HepG2 (cell line): ENCODE results near the gene TNS1. TPM values are rescaled to one million over a fixed set of nuclear protein-coding genes. Genes with fewer than 3 reads are reported as not detected.

ENCODE experiments used
- KDM5A ChIP-seq: fragments of 200-600 bp; sonication (generic); IDR thresholded peaks from 2 replicates; pipeline ENCODE4 v1.7.0; 2018; ENCODE audit warnings: antibody characterized with exemption, mild to moderate bottlenecking, low read length, borderline replicate concordance
- SATB2 ChIP-seq: sonication (generic); formaldehyde crosslinking; IDR thresholded peaks from 2 replicates; pipeline ENCODE4 v1.5.0; 2020; ENCODE audit warnings: missing genetic modification reagents
- SP4 ChIP-seq: sonication (generic); formaldehyde crosslinking; IDR thresholded peaks from 2 replicates; pipeline ENCODE4 v1.8.1; 2023; ENCODE audit warnings: mild to moderate bottlenecking, missing genetic modification reagents
- ZNF839 ChIP-seq: sonication (generic); formaldehyde crosslinking; IDR thresholded peaks from 2 replicates; pipeline ENCODE4 v1.4.0; 2020; ENCODE audit warnings: missing genetic modification reagents, mild to moderate bottlenecking, borderline replicate concordance
- polyA plus RNA-seq, 8 experiments: library from polyadenylated mRNA; depleted of rRNA in 3 of 8; stranded (reverse) in 7 of 8; unstranded in 1 of 8; fragments of >200 nt; fragmentation: Illumina TruSeq in 4 of 8; extraction: Trizol in 4 of 8; gene quantifications; 2 replicates each; pipeline versions ENCODE4 v1.2.1 to v1.2.3, GENCODE V29; 2011 to 2016; ENCODE audit warnings: low read depth in 4 of 8, missing spikeins in 1 of 8, mixed read lengths in 1 of 8; ENCODE audit not compliant: insufficient read depth in 1 of 8
- total RNA-seq, 5 experiments: library from RNA; depleted of rRNA; stranded (reverse); fragments of >200 nt; fragmentation: Illumina TruSeq; extraction: Trizol; gene quantifications; 2 replicates each; pipeline ENCODE4 v1.2.3, GENCODE V29; 2016; ENCODE audit warnings: low read depth in 1 of 5
- TF ChIP-seq, protein P1 (sequence below), 2 experiments: fragments of 450-650 bp in 1 of 2; sonication (generic) in 1 of 2; formaldehyde crosslinking in 1 of 2; IDR thresholded peaks; 2 replicates each; pipeline versions ENCODE4 v1.6.1 to v1.8.0; 2016 to 2022; ENCODE audit warnings: antibody characterized with exemption in 1 of 2, mild to moderate bottlenecking in 1 of 2, missing genetic modification reagents in 1 of 2
- TF ChIP-seq, protein P2 (sequence below): sonication (generic); formaldehyde crosslinking; IDR thresholded peaks from 2 replicates; pipeline ENCODE4 v1.5.0; 2020; ENCODE audit warnings: mild to moderate bottlenecking, missing genetic modification reagents, borderline replicate concordance
- TF ChIP-seq, protein P3 (sequence below): sonication (generic); formaldehyde crosslinking; IDR thresholded peaks from 2 replicates; pipeline ENCODE4 v1.9.0; 2021; ENCODE audit warnings: missing genetic modification reagents, mild to moderate bottlenecking, borderline replicate concordance
- TF ChIP-seq, protein P4 (sequence below): IDR thresholded peaks from 2 replicates; pipeline ENCODE4 v1.6.1; 2016

Gene TNS1
- total and polyA plus RNA-seq, 2 of the 13 experiments (the other 11 are each of a cell fraction or from before 2014, with no cell fraction given), result 1.9 to 118 TPM

DNA sequence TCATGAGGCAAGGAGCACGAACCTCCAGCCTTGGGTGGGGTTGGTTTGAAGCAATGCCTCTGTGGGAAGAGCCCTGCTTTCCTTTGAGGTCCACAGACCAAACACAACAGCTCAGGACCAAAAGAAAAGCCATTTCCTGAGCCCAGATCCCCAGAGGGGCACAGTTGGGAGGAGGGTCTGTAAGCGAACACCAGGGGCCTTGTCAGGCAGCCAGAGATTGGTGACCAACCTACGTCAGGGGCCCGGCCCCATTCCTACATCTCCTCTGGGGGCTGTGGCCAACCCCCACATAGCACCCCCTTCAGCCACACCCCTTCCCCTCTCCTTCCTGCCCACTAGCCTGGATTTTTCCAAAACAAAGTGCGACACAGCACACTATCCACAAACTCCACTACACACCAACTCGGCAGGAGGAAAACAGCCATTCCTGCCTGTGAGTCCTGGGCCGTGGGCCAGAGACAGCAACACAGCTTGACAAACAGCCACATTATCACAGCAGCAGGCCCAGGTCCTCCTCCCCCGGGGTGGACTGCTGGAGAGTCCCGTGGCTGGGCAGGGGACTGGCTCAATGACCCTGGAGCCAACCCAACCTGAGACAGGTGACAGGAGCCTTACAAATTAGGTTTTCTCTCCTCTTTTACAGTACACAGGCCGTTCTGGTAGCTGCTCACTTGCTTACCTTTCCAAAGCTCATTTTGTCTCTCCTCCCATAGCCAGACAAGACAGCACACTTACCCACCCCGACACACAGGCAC is 98.8 kb downstream of the TNS1 start (continued):
- TF ChIP-seq, protein P1, sequence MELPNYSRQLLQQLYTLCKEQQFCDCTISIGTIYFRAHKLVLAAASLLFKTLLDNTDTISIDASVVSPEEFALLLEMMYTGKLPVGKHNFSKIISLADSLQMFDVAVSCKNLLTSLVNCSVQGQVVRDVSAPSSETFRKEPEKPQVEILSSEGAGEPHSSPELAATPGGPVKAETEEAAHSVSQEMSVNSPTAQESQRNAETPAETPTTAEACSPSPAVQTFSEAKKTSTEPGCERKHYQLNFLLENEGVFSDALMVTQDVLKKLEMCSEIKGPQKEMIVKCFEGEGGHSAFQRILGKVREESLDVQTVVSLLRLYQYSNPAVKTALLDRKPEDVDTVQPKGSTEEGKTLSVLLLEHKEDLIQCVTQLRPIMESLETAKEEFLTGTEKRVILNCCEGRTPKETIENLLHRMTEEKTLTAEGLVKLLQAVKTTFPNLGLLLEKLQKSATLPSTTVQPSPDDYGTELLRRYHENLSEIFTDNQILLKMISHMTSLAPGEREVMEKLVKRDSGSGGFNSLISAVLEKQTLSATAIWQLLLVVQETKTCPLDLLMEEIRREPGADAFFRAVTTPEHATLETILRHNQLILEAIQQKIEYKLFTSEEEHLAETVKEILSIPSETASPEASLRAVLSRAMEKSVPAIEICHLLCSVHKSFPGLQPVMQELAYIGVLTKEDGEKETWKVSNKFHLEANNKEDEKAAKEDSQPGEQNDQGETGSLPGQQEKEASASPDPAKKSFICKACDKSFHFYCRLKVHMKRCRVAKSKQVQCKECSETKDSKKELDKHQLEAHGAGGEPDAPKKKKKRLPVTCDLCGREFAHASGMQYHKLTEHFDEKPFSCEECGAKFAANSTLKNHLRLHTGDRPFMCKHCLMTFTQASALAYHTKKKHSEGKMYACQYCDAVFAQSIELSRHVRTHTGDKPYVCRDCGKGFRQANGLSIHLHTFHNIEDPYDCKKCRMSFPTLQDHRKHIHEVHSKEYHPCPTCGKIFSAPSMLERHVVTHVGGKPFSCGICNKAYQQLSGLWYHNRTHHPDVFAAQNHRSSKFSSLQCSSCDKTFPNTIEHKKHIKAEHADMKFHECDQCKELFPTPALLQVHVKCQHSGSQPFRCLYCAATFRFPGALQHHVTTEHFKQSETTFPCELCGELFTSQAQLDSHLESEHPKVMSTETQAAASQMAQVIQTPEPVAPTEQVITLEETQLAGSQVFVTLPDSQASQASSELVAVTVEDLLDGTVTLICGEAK (IDR thresholded peaks at IDR 0.05), result no peak
- TF ChIP-seq, protein P1 (CRISPR knock-in tag; IDR thresholded peaks at IDR 0.05), result no peak
- TF ChIP-seq, protein P2, sequence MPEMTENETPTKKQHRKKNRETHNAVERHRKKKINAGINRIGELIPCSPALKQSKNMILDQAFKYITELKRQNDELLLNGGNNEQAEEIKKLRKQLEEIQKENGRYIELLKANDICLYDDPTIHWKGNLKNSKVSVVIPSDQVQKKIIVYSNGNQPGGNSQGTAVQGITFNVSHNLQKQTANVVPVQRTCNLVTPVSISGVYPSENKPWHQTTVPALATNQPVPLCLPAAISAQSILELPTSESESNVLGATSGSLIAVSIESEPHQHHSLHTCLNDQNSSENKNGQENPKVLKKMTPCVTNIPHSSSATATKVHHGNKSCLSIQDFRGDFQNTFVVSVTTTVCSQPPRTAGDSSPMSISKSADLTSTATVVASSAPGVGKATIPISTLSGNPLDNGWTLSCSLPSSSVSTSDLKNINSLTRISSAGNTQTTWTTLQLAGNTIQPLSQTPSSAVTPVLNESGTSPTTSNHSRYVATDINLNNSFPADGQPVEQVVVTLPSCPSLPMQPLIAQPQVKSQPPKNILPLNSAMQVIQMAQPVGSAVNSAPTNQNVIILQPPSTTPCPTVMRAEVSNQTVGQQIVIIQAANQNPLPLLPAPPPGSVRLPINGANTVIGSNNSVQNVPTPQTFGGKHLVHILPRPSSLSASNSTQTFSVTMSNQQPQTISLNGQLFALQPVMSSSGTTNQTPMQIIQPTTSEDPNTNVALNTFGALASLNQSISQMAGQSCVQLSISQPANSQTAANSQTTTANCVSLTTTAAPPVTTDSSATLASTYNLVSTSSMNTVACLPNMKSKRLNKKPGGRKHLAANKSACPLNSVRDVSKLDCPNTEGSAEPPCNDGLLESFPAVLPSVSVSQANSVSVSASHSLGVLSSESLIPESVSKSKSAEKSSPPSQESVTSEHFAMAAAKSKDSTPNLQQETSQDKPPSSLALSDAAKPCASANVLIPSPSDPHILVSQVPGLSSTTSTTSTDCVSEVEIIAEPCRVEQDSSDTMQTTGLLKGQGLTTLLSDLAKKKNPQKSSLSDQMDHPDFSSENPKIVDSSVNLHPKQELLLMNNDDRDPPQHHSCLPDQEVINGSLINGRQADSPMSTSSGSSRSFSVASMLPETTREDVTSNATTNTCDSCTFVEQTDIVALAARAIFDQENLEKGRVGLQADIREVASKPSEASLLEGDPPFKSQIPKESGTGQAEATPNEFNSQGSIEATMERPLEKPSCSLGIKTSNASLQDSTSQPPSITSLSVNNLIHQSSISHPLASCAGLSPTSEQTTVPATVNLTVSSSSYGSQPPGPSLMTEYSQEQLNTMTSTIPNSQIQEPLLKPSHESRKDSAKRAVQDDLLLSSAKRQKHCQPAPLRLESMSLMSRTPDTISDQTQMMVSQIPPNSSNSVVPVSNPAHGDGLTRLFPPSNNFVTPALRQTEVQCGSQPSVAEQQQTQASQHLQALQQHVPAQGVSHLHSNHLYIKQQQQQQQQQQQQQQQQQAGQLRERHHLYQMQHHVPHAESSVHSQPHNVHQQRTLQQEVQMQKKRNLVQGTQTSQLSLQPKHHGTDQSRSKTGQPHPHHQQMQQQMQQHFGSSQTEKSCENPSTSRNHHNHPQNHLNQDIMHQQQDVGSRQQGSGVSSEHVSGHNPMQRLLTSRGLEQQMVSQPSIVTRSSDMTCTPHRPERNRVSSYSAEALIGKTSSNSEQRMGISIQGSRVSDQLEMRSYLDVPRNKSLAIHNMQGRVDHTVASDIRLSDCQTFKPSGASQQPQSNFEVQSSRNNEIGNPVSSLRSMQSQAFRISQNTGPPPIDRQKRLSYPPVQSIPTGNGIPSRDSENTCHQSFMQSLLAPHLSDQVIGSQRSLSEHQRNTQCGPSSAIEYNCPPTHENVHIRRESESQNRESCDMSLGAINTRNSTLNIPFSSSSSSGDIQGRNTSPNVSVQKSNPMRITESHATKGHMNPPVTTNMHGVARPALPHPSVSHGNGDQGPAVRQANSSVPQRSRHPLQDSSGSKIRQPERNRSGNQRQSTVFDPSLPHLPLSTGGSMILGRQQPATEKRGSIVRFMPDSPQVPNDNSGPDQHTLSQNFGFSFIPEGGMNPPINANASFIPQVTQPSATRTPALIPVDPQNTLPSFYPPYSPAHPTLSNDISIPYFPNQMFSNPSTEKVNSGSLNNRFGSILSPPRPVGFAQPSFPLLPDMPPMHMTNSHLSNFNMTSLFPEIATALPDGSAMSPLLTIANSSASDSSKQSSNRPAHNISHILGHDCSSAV (CRISPR knock-in tag), result no peak
- TF ChIP-seq KDM5A (no peak), SATB2 (CRISPR knock-in tag) (no peak), SP4 (CRISPR knock-in tag) (0 out of 2 replicates have a peak, but pooled peaks have one; percentile 53), ZNF839 (0 out of 2 replicates have a peak, but pooled peaks have one; percentile 43)
- TF ChIP-seq, protein P3, sequence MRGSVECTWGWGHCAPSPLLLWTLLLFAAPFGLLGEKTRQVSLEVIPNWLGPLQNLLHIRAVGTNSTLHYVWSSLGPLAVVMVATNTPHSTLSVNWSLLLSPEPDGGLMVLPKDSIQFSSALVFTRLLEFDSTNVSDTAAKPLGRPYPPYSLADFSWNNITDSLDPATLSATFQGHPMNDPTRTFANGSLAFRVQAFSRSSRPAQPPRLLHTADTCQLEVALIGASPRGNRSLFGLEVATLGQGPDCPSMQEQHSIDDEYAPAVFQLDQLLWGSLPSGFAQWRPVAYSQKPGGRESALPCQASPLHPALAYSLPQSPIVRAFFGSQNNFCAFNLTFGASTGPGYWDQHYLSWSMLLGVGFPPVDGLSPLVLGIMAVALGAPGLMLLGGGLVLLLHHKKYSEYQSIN (CRISPR knock-in tag), result no peak
- TF ChIP-seq, protein P4, sequence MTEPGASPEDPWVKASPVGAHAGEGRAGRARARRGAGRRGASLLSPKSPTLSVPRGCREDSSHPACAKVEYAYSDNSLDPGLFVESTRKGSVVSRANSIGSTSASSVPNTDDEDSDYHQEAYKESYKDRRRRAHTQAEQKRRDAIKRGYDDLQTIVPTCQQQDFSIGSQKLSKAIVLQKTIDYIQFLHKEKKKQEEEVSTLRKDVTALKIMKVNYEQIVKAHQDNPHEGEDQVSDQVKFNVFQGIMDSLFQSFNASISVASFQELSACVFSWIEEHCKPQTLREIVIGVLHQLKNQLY (CRISPR knock-in tag), result peak; percentile 67; the same call in 1 of the 2 replicates
